Frontal cortex (tissue), 4 donors: ENCODE results near the gene SLC7A1. TPM values are rescaled to one million over a fixed set of nuclear protein-coding genes. Genes with fewer than 3 reads are reported as not detected.
"Not testable (repeated sequence)": the region's sequence is repeated elsewhere in the genome, so short reads cannot be mapped to it uniquely, and the experiment has no call there.

ENCODE experiments used
- DNase-seq, 2 donors: peaks; one replicate each; pipeline ENCODE4 v3.0.0; 2012; ENCODE audit warnings: low spot score in 2 of 2
- FAIRE-seq: peaks from 2 replicates; lab custom pipeline; 2012; peaks lifted over from hg19 to GRCh38; lab: Jason Lieb, UNC
- total RNA-seq: library from RNA; depleted of rRNA; stranded (reverse); fragments of >200 nt; gene quantifications from one replicate; pipeline ENCODE4 v1.2.3, GENCODE V29; 2014
- donor health status: control.
- donor health status: control.
- donor health status: control.

SLC7A1 gene
- 20.8 TPM for total RNA-seq

GRCh38 chr13:29595380-29596063 is at the start of gene SLC7A1:
SLC7A1 (minus strand) TSS chr13:29595688; CDS start chr13:29536188, 59,500 bp downstream.
- peak; percentile 94 to 95 for DNase-seq
- no peak for FAIRE-seq

- FAIRE-seq (no peak), DNase-seq (no peak)
Measured at GRCh38 chr13:29640665-29641064, 45.2 kb upstream of the SLC7A1 start.

GRCh38 chr13:29636831-29637230 is 41.3 kb upstream of the SLC7A1 start:
- not testable (repeated sequence) for FAIRE-seq, DNase-seq

- FAIRE-seq (no peak), DNase-seq (no peak)
Measured at GRCh38 chr13:29624997-29625396, 29.5 kb upstream of the SLC7A1 start.

GRCh38 chr13:29621841-29622240 is 26.4 kb upstream of the SLC7A1 start:
- DNase-seq = no peak

GRCh38 chr13:29621051-29621800 is 25.7 kb upstream of the SLC7A1 start:
- FAIRE-seq = no peak

More at GRCh38 chr13:29621841-29622240, 26.4 kb upstream of the SLC7A1 start:
- FAIRE-seq = no peak

GRCh38 chr13:29619995-29620394 is 24.5 kb upstream of the SLC7A1 start:
- FAIRE-seq (no peak), DNase-seq (no peak)

More at GRCh38 chr13:29621051-29621800, 25.7 kb upstream of the SLC7A1 start:
- DNase-seq = no peak

GRCh38 chr13:29613101-29613500 is 17.6 kb upstream of the SLC7A1 start:
- DNase-seq (no peak), FAIRE-seq (no peak)

- FAIRE-seq (no peak), DNase-seq (no peak)
Measured at GRCh38 chr13:29607465-29607864, 12.0 kb upstream of the SLC7A1 start.

- no peak for DNase-seq
- FAIRE-seq = no peak
Measured at GRCh38 chr13:29605860-29606526, 10.5 kb upstream of the SLC7A1 start.

GRCh38 chr13:29598321-29598720 is 2.8 kb upstream of the SLC7A1 start:
- FAIRE-seq (no peak), DNase-seq (no peak)

- FAIRE-seq = no peak
- no peak for DNase-seq
Measured at GRCh38 chr13:29597706-29598105, 2.2 kb upstream of the SLC7A1 start.

- no peak for DNase-seq
- no peak for FAIRE-seq
Measured at GRCh38 chr13:29597246-29597645, 1.8 kb upstream of the SLC7A1 start.

- DNase-seq (no peak), FAIRE-seq (no peak)
Measured at GRCh38 chr13:29596064-29596418, 553 bp upstream of the SLC7A1 start.

- DNase-seq (peak; percentile 67 to 74), FAIRE-seq (no peak)
Measured at GRCh38 chr13:29594710-29595379, 643 bp downstream of the SLC7A1 start.

- FAIRE-seq (no peak), DNase-seq (peak; percentile 33 to 35)
Measured at GRCh38 chr13:29594303-29594709, 1.2 kb downstream of the SLC7A1 start.

GRCh38 chr13:29593605-29594297 is 1.7 kb downstream of the SLC7A1 start:
- FAIRE-seq = no peak
- no peak for DNase-seq

GRCh38 chr13:29591310-29591709 is 4.2 kb downstream of the SLC7A1 start:
- FAIRE-seq = no peak
- DNase-seq = no peak

- FAIRE-seq (no peak), DNase-seq (no peak)
Measured at GRCh38 chr13:29589967-29590366, 5.5 kb downstream of the SLC7A1 start.

- no peak for FAIRE-seq
- DNase-seq = no peak
Measured at GRCh38 chr13:29589234-29589633, 6.3 kb downstream of the SLC7A1 start.
